Activated naive CD8-positive, alpha-beta T cell treated with anti-CD3 and anti-CD28 coated beads for 36 hours (primary cell): Measurements from ENCODE around the gene ROPN1L. TPM values are rescaled to one million over a fixed set of nuclear protein-coding genes. Genes with fewer than 3 reads are reported as not detected.
A peak's percentile ranks its signal among the peaks of the same experiment; 100 is the strongest.

Experiments
- DNase-seq: peaks from one replicate; pipeline ENCODE4 v3.0.0; 2021
- H3K27ac Mint-ChIP-seq: one replicate; pipeline ENCODE4 v1.8.0; 2022; ENCODE audit warnings: mild to moderate bottlenecking, moderate library complexity, mixed read lengths
- H3K27me3 Mint-ChIP-seq: one replicate; pipeline ENCODE4 v1.8.0; 2022; ENCODE audit warnings: mild to moderate bottlenecking, mixed read lengths
- H3K36me3 Mint-ChIP-seq: one replicate; pipeline ENCODE4 v1.8.0; 2021; ENCODE audit warnings: mild to moderate bottlenecking, mixed read lengths
- H3K4me1 Mint-ChIP-seq: one replicate; pipeline ENCODE4 v1.8.0; 2021; ENCODE audit warnings: mixed read lengths
- H3K4me3 Mint-ChIP-seq: one replicate; pipeline ENCODE4 v1.8.0; 2022; ENCODE audit warnings: mild to moderate bottlenecking, moderate library complexity, mixed read lengths
- H3K9me3 Mint-ChIP-seq: one replicate; pipeline ENCODE4 v1.8.0; 2022; ENCODE audit warnings: mixed read lengths
- total RNA-seq, 2 experiments: library from RNA; stranded (reverse); gene quantifications; one replicate each; pipeline ENCODE4 v1.2.3, GENCODE V29; 2021

ROPN1L gene
- total RNA-seq, 2 experiments from 2014 or later = not detected

- DNase-seq = no peak
- H3K27ac Mint-ChIP-seq = no peak overlapping the region
- no peaks in the 10 kb centered on the region for H3K36me3 Mint-ChIP-seq
- no peak overlapping the region for H3K4me3 Mint-ChIP-seq
- peaks cover 4% of the 10 kb centered on the region for H3K9me3 Mint-ChIP-seq
- H3K4me1 Mint-ChIP-seq = no peaks in the 10 kb centered on the region
- H3K27me3 Mint-ChIP-seq = no peaks in the 10 kb centered on the region
Observed at GRCh38 chr5:10477943-10478342, 36.3 kb downstream of the ROPN1L start.

- DNase-seq = no peak
- H3K27ac Mint-ChIP-seq = no peak overlapping the region
- H3K4me3 Mint-ChIP-seq = no peak overlapping the region
- H3K4me1 Mint-ChIP-seq = no peaks in the 10 kb centered on the region
- peaks cover 4% of the 10 kb centered on the region for H3K9me3 Mint-ChIP-seq
- no peaks in the 10 kb centered on the region for H3K36me3 Mint-ChIP-seq
- H3K27me3 Mint-ChIP-seq = peaks cover 2% of the 10 kb centered on the region
Observed at GRCh38 chr5:10478436-10478835, 36.8 kb downstream of the ROPN1L start.

DNA sequence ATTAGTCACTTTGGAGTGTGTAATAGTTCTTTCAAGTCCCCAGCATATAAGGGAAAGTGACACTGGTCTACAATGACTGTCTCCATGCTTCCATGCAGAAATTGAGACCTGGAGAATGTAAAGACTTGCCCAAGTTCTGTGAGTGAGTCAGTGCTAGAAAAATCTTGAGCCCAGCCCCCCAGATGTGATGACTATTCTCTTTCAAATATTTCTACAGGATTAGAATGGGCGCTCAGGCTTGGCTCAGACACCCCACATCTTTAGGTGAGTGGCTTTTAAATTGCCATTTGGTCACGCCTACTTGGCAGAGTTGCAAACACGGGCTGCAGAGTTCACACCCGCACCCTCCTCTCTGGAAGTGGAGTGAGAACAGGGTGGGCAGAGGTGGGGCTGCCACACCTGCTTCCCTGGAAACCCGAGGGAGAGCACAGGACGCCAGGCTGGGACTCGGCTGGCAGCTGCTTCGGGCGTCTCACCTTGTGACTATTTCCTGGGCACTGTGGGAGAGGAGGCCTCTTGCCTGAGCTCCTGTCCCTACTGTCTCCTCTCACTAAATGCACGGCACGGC lies 37.6 kb downstream of the ROPN1L start:
- DNase-seq = no peak
- Mint-ChIP-seq H3K9me3 (peaks cover 4% of the 10 kb centered on the region), H3K36me3 (no peaks in the 10 kb centered on the region), H3K4me1 (no peaks in the 10 kb centered on the region), H3K27me3 (peaks cover 5% of the 10 kb centered on the region), H3K27ac (no peak overlapping the region), H3K4me3 (no peak overlapping the region)

DNA sequence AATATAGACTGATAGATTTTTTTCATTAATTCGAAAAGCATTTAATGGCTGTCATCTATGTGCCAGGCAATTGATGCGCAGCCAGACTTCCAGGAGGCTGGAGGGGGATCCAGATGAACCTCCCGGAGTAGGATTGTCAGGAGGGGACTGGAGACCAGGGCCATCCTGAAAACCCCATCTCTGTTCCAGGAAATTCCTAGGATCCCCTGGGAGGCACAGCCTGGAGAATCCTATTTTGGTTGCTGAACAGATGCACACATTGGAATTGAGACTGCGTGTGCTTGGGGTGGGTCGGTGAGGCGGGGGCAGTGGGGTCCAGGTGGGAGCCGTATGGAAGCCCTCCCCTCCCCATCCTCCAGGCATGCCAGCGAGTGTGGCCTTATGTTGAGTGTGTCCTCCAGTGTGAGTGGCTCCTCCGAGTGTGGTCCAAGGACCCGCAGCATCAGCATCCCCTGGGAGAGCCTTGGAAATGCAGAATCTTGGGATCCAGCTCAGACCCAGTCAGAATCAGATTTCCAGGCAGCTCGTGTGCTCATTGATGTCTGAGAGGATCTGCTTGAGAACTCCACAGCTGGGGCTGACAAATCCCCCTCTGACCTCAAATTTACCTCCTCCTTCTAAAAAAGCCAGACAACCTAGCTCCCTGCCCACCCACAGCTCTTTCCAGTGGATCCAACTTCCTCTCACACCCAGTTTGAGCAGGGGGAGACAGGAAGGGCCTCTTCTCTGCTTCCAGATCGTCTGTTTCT lies 38.7 kb downstream of the ROPN1L start:
- DNase-seq = no peak
- no peaks in the 10 kb centered on the region for H3K4me1 Mint-ChIP-seq
- no peaks in the 10 kb centered on the region for H3K36me3 Mint-ChIP-seq
- H3K27ac Mint-ChIP-seq = no peak overlapping the region
- H3K9me3 Mint-ChIP-seq = no peaks in the 10 kb centered on the region
- no peak overlapping the region for H3K4me3 Mint-ChIP-seq
- peaks cover 5% of the 10 kb centered on the region for H3K27me3 Mint-ChIP-seq

DNA sequence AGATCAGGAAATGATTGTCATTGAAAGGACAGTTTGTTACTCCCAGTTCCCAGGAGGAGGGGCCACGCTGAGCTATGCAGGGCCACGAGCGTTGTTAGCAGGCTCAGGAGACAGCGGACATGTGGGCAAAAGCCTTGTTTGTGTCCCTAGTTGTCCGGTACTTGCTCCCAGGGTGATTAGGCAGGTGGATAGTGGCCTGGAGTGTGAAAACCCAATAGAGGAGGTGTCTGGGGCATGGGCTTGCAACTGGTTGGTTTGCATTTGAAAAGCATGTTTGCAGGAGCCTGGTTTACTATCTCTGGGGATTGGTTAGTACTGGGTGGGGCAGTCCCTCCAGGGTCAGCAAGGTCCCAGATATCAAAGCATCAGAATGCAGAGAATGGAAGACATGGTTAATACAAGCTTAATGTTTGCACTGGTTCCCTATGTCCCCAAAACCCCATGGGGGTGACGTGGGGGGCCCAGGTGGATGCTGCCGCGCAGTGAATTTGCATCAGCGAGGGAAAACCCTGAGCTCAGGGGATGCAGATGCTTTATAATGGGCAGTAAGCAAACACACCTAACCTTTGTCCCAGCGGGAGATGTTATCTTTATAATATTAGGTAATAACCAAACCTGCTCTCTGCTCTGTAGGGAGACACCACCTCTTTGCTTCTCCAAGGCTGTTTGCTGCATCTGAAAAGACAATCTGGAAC lies 39.7 kb downstream of the ROPN1L start:
- H3K9me3 Mint-ChIP-seq = no peaks in the 10 kb centered on the region
- no peak overlapping the region for H3K27ac Mint-ChIP-seq
- H3K4me1 Mint-ChIP-seq = no peaks in the 10 kb centered on the region
- H3K4me3 Mint-ChIP-seq = no peak overlapping the region
- no peaks in the 10 kb centered on the region for H3K36me3 Mint-ChIP-seq
- DNase-seq = no peak
- peaks cover 5% of the 10 kb centered on the region for H3K27me3 Mint-ChIP-seq

DNA sequence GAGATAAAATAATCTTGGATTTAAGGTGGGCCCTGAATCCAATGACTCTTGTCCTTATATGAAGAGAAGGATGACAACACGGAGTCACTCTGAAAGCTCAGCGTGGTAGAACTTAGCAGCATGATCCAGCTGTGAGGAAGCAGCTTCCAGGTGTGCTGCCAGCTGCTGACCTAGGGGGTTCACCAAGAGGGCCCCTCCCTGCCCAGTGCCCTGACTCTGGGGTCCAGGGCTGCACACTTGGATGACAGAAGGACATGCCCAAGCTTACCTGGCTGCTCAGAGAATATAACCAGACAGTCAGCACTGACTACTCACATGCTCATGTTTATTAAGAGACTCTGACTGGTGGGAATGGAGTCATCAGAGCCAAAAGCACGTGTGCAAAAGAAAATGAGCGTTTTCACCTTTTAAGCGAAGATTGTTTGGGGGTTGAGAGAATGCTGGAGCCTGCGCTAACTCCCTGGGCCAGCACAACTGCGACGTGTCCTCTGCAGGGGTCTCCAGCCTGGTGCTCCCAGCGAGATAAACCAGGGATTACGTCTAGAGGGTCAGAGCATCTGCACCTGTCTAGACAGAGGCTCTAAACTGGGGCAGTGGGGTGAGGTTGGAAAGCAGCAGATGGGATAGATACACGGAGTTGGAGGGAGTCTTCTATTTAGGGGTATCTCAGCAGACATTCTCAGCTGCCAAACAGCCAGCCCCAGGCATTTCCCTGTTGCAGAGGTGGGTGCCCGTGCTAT lies 41.3 kb downstream of the ROPN1L start:
- no peaks in the 10 kb centered on the region for H3K36me3 Mint-ChIP-seq
- H3K27me3 Mint-ChIP-seq = peaks cover 5% of the 10 kb centered on the region
- no peak overlapping the region for H3K27ac Mint-ChIP-seq
- no peaks in the 10 kb centered on the region for H3K9me3 Mint-ChIP-seq
- peaks cover 2% of the 10 kb centered on the region for H3K4me1 Mint-ChIP-seq
- DNase-seq = no peak
- no peak overlapping the region for H3K4me3 Mint-ChIP-seq

GRCh38 chr5:10484774-10485141 lies 43.1 kb downstream of the ROPN1L start:
- Mint-ChIP-seq H3K4me1 (peaks cover 11% of the 10 kb centered on the region), H3K27me3 (peaks cover 5% of the 10 kb centered on the region), H3K27ac (no peak overlapping the region), H3K9me3 (no peaks in the 10 kb centered on the region), H3K36me3 (no peaks in the 10 kb centered on the region), H3K4me3 (no peak overlapping the region)
- no peak for DNase-seq

- no peak overlapping the region for H3K27ac Mint-ChIP-seq
- no peaks in the 10 kb centered on the region for H3K36me3 Mint-ChIP-seq
- H3K4me1 Mint-ChIP-seq = peaks cover 16% of the 10 kb centered on the region
- no peaks in the 10 kb centered on the region for H3K9me3 Mint-ChIP-seq
- peaks cover 5% of the 10 kb centered on the region for H3K27me3 Mint-ChIP-seq
- DNase-seq = peak; percentile 16
- H3K4me3 Mint-ChIP-seq = no peak overlapping the region
Observed at GRCh38 chr5:10485142-10485795, 43.6 kb downstream of the ROPN1L start.

DNA sequence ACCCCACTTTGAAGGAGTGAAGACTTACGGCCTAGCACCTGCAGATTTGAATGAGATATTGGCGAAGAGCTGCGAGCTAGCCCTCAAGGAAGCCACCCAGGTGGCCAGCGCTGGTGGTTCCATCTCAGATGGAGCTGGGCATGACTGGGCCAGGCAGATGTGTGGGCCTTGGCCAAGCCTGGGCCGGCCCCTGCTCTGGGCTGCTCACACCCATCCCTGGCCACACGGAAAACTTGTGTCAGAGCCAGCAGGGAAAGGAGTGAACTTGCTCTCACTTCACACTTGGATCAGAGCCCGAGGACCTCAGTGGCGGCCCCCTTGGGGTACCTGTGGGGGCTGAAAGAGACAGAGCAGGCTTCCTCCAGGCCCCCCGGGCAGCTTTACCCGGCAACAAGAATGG lies 44.2 kb downstream of the ROPN1L start:
- H3K27ac Mint-ChIP-seq = no peak overlapping the region
- H3K27me3 Mint-ChIP-seq = peaks cover 5% of the 10 kb centered on the region
- H3K36me3 Mint-ChIP-seq = no peaks in the 10 kb centered on the region
- DNase-seq = no peak
- H3K4me1 Mint-ChIP-seq = peaks cover 18% of the 10 kb centered on the region
- H3K9me3 Mint-ChIP-seq = no peaks in the 10 kb centered on the region
- no peak overlapping the region for H3K4me3 Mint-ChIP-seq

DNA sequence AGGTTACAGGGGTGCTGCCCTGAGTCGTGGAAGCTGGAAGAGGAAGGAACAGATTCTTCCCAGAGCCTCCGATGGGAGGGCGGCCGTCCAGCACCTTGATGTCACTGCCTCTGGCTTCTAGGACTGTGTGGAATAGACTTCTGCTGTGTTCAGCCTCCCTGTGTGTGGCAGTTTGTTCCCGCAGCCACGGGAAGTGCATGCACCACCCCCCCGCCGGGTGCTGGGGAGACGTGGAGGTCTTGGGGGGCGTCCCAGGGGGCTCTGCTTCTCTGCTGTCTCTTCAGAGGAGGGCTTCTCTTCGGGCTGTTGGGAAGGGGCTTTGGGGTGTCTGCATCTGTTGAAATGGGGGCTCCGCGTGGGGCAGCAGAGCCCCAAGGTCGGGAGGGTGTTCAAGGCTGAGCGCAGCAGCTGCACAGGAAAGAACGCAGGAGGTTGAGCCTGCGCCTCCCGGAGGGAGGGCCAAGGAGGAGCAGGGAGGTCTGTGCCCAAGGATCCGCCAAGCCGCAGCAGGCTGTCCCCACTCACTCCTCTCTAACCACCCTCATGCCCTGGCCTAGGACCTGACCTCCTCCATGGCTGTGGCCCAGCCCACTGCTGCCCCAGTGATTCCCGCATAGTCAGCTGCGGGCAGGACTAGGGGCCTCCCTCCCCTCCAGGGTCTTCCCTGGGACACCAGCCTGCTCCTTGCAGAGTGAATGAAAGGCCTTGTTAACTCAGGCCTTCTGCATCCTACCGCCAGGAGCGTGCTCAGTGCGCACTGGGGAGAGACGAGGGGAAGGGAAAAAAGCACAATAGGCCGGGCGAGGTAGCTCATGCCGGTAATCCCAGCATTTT lies 45.0 kb downstream of the ROPN1L start:
- H3K4me1 Mint-ChIP-seq = peaks cover 18% of the 10 kb centered on the region
- no peak for DNase-seq
- no peaks in the 10 kb centered on the region for H3K36me3 Mint-ChIP-seq
- no peak overlapping the region for H3K27ac Mint-ChIP-seq
- H3K27me3 Mint-ChIP-seq = peaks cover 5% of the 10 kb centered on the region
- no peaks in the 10 kb centered on the region for H3K9me3 Mint-ChIP-seq
- H3K4me3 Mint-ChIP-seq = no peak overlapping the region

DNA sequence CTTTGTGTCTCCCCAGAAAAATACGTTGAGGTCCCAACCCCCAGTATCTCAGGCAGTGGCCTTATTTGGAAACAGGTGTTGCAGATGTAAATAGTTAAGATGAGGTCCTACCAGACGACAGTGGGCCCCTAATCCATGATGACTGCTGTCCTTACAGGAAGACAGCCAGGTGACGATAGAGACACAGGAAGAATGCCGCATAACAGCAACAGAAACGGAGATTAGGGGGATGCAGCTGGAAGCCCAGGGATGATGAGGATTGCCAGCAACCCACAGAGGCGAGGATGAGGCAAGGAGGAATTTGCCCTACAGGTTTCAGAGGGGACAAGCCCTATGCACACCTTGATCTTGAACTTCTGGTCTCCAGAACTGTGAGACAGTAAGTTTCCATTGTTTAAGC lies 46.5 kb downstream of the ROPN1L start:
- Mint-ChIP-seq H3K27ac (no peak overlapping the region), H3K9me3 (no peaks in the 10 kb centered on the region), H3K4me3 (no peak overlapping the region), H3K27me3 (peaks cover 5% of the 10 kb centered on the region), H3K4me1 (peaks cover 18% of the 10 kb centered on the region), H3K36me3 (no peaks in the 10 kb centered on the region)
- DNase-seq = no peak

DNA sequence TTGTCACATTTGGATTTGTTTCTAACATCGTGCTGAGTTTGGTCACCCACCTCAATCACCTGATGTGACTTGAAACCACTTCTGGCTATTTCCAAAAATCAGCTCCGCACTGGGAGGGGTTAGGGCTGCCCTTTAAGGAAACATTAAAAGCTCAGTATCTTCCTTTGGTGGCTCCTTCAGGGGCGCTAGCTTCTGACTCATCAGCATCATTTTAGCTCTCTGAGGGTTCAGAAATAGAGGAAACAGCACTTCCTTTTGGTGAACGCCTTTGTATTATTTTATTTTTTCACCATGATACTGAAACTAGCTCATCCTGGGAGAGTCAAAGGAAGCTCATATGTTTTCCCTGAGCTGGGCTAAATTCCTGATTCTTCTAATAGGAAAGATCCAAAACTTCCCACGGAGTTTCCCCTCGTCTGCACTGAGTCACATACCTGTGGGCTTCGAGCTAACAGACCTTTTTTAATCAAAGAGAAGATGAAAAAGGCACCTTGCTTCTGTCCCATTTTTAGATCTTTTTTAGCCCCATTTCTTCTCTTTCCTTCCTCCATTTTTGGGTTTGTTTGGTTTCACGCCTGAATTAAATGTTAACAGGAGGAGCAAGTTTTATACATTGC lies 48.2 kb downstream of the ROPN1L start:
- H3K9me3 Mint-ChIP-seq = peaks cover 9% of the 10 kb centered on the region
- H3K36me3 Mint-ChIP-seq = peaks cover 4% of the 10 kb centered on the region
- peak overlapping the region; percentile 1 for H3K4me3 Mint-ChIP-seq
- H3K27ac Mint-ChIP-seq = no peak overlapping the region
- H3K4me1 Mint-ChIP-seq = peaks cover 18% of the 10 kb centered on the region
- no peaks in the 10 kb centered on the region for H3K27me3 Mint-ChIP-seq
- DNase-seq = peak; percentile 13

DNA sequence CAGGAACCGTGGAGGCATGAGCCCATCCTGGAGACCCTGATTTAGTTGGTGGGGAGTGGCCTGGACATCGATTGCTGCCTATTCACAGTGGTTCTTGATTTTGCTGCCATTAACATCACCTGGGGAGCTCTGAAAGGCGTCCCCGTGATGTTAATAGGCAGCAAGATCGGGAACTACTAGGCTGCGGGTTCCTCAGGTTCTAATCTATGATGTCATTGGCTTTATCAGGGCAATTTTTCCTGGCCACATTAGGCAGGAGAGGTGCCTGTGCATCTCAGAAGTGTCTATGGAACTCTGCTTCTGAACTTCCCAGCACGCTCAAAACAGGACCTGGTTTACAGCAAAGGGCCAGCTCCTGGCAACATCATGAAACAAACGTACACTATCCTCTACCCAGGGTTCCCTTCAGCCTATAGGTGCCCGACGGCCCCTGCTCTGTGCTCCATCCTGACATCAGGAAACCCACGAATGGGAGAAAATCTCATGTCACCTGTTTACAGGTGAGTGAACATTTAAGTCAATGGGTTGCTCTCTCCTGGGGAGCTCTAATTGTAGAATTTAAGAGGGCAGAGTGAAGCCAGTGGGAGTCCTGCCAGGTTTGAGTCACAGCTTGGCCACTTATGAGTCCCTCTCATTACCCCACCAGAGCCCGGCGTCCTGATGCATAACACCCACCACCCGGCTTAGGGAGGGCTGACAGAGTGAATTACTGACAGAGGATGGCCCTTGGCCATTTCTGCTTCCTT lies 49.4 kb downstream of the ROPN1L start:
- Mint-ChIP-seq H3K9me3 (peaks cover 12% of the 10 kb centered on the region), H3K36me3 (peaks cover 4% of the 10 kb centered on the region), H3K27me3 (no peaks in the 10 kb centered on the region), H3K4me3 (no peak overlapping the region), H3K4me1 (peaks cover 18% of the 10 kb centered on the region), H3K27ac (no peak overlapping the region)
- no peak for DNase-seq
